ENCODE results near the gene PPDPF.
"Not testable (repeated sequence)": the region's sequence is repeated elsewhere in the genome, so short reads cannot be mapped to it uniquely, and the experiment has no call there.

Gene PPDPF

DNA sequence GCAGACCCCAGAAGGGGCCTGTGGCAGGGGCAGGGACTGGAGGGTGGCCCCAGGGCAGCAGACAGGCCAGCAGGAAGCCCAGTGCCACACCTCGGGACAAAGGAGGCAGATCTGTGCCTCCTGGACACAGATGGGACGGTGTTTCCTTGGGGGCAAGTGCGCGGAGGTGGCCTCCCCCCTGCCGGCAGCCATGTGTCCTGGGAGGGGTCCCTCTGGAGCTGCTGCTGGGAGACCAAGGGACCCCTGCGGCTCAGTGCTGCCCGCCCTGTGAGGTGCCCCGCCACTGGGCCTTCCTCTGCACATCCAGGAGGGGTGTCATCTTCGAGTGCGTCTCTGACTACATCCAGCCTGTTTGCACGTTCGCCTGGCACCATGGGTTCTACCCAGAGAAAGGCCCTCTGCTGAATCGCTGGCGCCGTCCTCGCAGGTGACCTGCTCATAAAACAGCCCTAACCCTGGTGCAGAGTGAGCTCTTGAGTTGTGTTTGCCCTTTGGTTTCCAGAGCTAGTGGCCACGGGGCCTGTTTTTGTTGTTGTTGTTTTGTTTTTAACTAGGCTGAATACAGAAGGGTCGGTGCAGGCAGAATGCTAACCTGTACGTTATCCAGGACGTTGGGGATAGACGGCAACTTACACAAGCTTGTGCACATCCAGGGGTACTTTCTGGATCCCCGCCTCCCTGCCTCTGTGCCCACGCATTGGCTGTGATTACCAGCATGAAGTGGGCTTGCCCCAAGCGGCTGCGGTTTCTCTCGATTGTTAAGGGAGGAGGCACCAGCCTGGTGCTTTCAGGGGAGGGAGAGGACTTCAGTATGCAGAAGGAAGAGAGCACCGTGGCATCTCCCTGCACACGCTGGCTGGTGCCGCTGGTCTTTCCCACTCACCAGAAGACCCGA, 46.8 kb upstream of the PPDPF start:
- TF ChIP-seq, protein P1, sequence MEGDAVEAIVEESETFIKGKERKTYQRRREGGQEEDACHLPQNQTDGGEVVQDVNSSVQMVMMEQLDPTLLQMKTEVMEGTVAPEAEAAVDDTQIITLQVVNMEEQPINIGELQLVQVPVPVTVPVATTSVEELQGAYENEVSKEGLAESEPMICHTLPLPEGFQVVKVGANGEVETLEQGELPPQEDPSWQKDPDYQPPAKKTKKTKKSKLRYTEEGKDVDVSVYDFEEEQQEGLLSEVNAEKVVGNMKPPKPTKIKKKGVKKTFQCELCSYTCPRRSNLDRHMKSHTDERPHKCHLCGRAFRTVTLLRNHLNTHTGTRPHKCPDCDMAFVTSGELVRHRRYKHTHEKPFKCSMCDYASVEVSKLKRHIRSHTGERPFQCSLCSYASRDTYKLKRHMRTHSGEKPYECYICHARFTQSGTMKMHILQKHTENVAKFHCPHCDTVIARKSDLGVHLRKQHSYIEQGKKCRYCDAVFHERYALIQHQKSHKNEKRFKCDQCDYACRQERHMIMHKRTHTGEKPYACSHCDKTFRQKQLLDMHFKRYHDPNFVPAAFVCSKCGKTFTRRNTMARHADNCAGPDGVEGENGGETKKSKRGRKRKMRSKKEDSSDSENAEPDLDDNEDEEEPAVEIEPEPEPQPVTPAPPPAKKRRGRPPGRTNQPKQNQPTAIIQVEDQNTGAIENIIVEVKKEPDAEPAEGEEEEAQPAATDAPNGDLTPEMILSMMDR (IDR thresholded peaks at IDR 0.05; ENCODE audit: low read depth, low read length, missing control alignments): no peak
- Histone ChIP-seq H3K27ac (no peak overlapping the region), H3K27me3 (replicated peaks) (peaks cover 55% of the 10 kb centered on the region), H3K36me3 (replicated peaks) (no peaks in the 10 kb centered on the region), H3K4me3 (ENCODE audit: low read depth, low read length) (no peak overlapping the region)
- in situ Hi-C loops (cut with HindIII; ENCODE audit: low pct_ligation_motif_present, low sequenced_read_pairs): no loop called here
- DNase-seq: no peak

DNA sequence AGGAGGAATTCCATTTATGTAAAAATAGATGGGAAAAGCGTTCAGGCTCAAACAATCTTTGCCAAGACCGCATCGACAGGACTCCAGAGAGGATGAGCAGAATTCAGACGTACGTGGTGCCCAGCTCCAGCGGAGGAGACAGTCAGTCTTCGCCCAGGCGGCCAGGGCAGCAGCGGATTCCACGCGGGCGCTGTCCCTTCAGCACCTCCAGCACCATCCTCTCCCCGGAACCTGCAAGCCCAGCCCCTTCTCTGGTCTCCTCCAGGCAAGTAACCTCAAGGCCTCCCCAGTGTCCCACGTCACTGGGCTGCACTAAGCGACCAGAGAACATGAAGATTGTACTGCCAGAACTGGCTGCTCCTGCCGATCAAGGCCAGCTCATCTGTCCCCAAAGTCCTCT, 45.4 kb upstream of the PPDPF start:
- TF ChIP-seq, protein P1 (IDR thresholded peaks at IDR 0.05; ENCODE audit: low read depth, low read length, missing control alignments): no peak
- Histone ChIP-seq H3K27ac (no peak overlapping the region), H3K4me3 (ENCODE audit: low read depth, low read length) (no peak overlapping the region), H3K27me3 (replicated peaks) (peaks cover 54% of the 10 kb centered on the region), H3K36me3 (replicated peaks) (no peaks in the 10 kb centered on the region)
- in situ Hi-C loops (cut with HindIII; ENCODE audit: low pct_ligation_motif_present, low sequenced_read_pairs): no loop called here
- DNase-seq: peak; percentile 3

DNA sequence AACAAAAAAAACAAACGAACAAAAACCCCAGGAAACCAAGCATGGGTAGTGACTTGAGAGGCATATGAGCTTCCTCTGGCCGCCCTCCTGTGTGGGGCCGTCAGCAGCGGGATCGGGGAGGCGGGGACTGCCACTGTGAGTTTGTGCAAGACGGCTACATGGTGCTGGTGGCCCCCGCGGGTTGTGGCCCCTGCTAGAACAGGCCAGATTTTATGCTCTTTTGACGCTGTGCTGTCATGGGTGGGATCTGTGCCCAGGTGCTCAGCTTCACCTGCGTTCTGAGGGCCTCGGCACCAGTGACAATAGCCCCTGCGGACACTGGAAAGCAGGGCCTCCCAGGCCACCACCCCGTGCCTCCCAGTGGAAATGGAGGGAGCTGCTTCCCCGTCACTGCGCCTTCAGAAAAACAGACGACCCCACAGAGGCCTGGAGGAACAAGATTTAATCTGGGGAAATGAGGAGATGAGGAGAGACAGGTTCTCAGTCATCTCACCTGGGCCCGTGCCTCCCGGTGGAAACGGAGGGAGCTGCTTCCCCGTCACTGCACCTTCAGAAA, 43.4 kb upstream of the PPDPF start:
- no peaks in the 10 kb centered on the region for H3K36me3 ChIP-seq (replicated peaks)
- H3K27me3 ChIP-seq (replicated peaks): peaks cover 37% of the 10 kb centered on the region
- no peak for DNase-seq
- no peak overlapping the region for H3K4me3 ChIP-seq (ENCODE audit: low read depth, low read length)
- H3K27ac ChIP-seq: no peak overlapping the region
- in situ Hi-C loops (cut with HindIII; ENCODE audit: low pct_ligation_motif_present, low sequenced_read_pairs): no loop called here
- TF ChIP-seq, protein P1 (IDR thresholded peaks at IDR 0.05; ENCODE audit: low read depth, low read length, missing control alignments): peak; percentile 1

- in situ Hi-C loops (cut with HindIII; ENCODE audit: low pct_ligation_motif_present, low sequenced_read_pairs): no loop called here
- peaks cover 35% of the 10 kb centered on the region for H3K27me3 ChIP-seq (replicated peaks)
Observed at GRCh38 chr20:63477944-63478343, 42.6 kb upstream of the PPDPF start.

GRCh38 chr20:63478346-63479302, 41.9 kb upstream of the PPDPF start:
- H3K27me3 ChIP-seq (replicated peaks): peaks cover 28% of the 10 kb centered on the region
- H3K4me3 ChIP-seq (ENCODE audit: low read depth, low read length): no peak overlapping the region
- in situ Hi-C loops (cut with HindIII; ENCODE audit: low pct_ligation_motif_present, low sequenced_read_pairs): no loop called here
- no peak overlapping the region for H3K27ac ChIP-seq
- no peaks in the 10 kb centered on the region for H3K36me3 ChIP-seq (replicated peaks)
- TF ChIP-seq, protein P1 (IDR thresholded peaks at IDR 0.05; ENCODE audit: low read depth, low read length, missing control alignments): no peak
- DNase-seq: no peak

More at GRCh38 chr20:63477944-63478343, 42.6 kb upstream of the PPDPF start:
- TF ChIP-seq, protein P1 (IDR thresholded peaks at IDR 0.05; ENCODE audit: low read depth, low read length, missing control alignments): no peak
- Histone ChIP-seq H3K4me3 (ENCODE audit: low read depth, low read length) (no peak overlapping the region), H3K27ac (no peak overlapping the region), H3K36me3 (replicated peaks) (no peaks in the 10 kb centered on the region)
- no peak for DNase-seq

- H3K36me3 ChIP-seq (replicated peaks); in situ Hi-C loops (cut with HindIII; ENCODE audit: low pct_ligation_motif_present, low sequenced_read_pairs); H3K27ac ChIP-seq; DNase-seq; H3K4me3 ChIP-seq (ENCODE audit: low read depth, low read length): not testable (repeated sequence)
- peaks cover 18% of the 10 kb centered on the region for H3K27me3 ChIP-seq (replicated peaks)
Observed at GRCh38 chr20:63479695-63480419, 40.7 kb upstream of the PPDPF start.

All from brain microvascular endothelial cell (primary cell).